GM12892 (cell line): ENCODE results near the gene FUT1.

Experiments
- POLR2A ChIP-seq: IDR thresholded peaks from 2 replicates; pipeline ENCODE4 v1.6.1; 2011; ENCODE audit warnings: low read depth, low read length, control low read depth
- POLR2AphosphoS5 ChIP-seq: IDR thresholded peaks from 2 replicates; pipeline ENCODE4 v1.6.1; 2011; ENCODE audit warnings: low read depth, low read length, control low read depth
- TAF1 ChIP-seq: IDR thresholded peaks from 2 replicates; pipeline ENCODE4 v1.6.1; 2011; ENCODE audit warnings: low read depth, mild to moderate bottlenecking, control low read depth, low read length, borderline replicate concordance

DNA sequence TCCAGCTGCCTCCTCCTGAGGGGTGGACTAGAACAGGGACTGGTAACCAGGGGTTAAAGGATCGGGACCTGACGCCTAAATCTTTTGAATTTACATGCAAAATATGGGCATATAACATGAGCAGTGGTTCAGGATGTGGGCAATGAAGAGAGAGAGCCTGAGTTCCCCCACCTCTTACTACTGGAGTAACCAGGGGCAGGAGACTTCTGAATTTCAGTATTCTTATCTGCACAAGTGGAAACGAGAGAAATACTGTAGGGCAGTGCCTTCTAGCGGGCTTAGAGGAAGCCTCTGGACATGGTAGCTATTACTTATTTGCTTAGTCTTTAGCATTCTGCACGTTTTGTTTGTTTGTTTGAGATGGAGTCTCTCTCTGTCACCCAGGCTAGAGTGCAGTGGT, 32.1 kb upstream of the FUT1 start:
- TF ChIP-seq POLR2A (no peak), POLR2AphosphoS5 (no peak), TAF1 (no peak)
